GM23248 (cell line): ENCODE data around the gene IL17C.

ENCODE experiments used
- EZH2 ChIP-seq: fragments of 200-600 bp; sonication (generic); IDR thresholded peaks from 2 replicates; pipeline ENCODE4 v1.6.1; 2018; ENCODE audit warnings: antibody characterized with exemption, mild to moderate bottlenecking; ENCODE audit not compliant: insufficient read depth, poor library complexity, severe bottlenecking
- EZH2phosphoT487 ChIP-seq: fragments of 200-600 bp; sonication (generic); IDR thresholded peaks from 2 replicates; pipeline ENCODE4 v1.6.1; 2018; ENCODE audit warnings: antibody characterized with exemption, moderate library complexity, mild to moderate bottlenecking, low read depth; ENCODE audit not compliant: insufficient read depth

DNA sequence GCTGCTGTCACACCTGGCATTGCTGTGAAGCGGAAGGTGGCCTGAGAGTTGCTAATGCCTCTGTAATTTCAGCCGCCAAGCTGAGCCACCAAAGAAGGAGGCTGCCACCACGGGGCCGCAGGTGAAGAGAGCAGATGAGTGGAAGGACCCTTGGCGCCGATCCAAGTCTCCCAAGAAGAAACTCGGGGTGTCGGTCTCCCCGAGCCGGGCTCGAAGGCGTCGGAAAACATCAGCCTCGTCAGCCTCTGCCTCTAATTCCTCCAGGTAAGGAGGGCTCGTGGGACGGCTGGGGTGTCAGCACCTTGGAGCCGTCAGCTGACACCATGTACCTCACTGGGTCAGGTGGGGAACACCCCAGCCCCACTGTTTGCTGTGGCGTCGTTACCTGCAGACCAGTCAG is 16.2 kb upstream of the IL17C start:
- TF ChIP-seq EZH2 (no peak), EZH2phosphoT487 (no peak)
